Measurements from ENCODE around the gene ZNF544.
"Not testable (repeated sequence)": the region's sequence is repeated elsewhere in the genome, so short reads cannot be mapped to it uniquely, and the experiment has no call there.

Gene ZNF544

GRCh38 chr19:58305932-58306323, 77.2 kb downstream of the ZNF544 start:
- DNase-seq: no peak

- no peak for DNase-seq
Measured at GRCh38 chr19:58307736-58308135, 79.0 kb downstream of the ZNF544 start.

- DNase-seq: not testable (repeated sequence)
Measured at GRCh38 chr19:58310685-58311084, 82.0 kb downstream of the ZNF544 start.

- no peak for DNase-seq
Measured at GRCh38 chr19:58311345-58311865, 82.7 kb downstream of the ZNF544 start.

Data from CD4-positive, alpha-beta T cell treated with Interleukin-17A for 4 hours (primary cell).